HL-60 (cell line): ENCODE results near the gene NDUFAF8.

ENCODE experiments used
- DNase-seq, 2 experiments: peaks; one replicate each; pipeline ENCODE4 v3.0.0-alpha.2; 2010 to 2020; ENCODE audit warnings: low read depth in 1 of 2, low spot score in 1 of 2
- H3K27ac ChIP-seq: fragments of 250-450 bp; sonication (Bioruptor Pico); replicated peaks from 2 replicates; pipeline ENCODE4 v1.5.1; 2020; ENCODE audit warnings: mild to moderate bottlenecking, moderate library complexity
- H3K27me3 ChIP-seq: fragments of 250-450 bp; sonication (Bioruptor Pico); 2 replicates; pipeline ENCODE4 v1.5.1; 2021; ENCODE audit warnings: mild to moderate bottlenecking, moderate library complexity; ENCODE audit not compliant: insufficient read depth, poor library complexity, severe bottlenecking
- H3K4me3 ChIP-seq: replicated peaks from 2 replicates; pipeline ENCODE4 v1.5.1; 2011; ENCODE audit warnings: mild to moderate bottlenecking, control low read depth, low read length; ENCODE audit not compliant: insufficient read depth
- CTCF ChIP-seq: IDR thresholded peaks from one replicate; pipeline ENCODE4 v1.5.1; 2011; ENCODE audit warnings: low read length, control low read depth, inconsistent platforms; ENCODE audit not compliant: insufficient read depth
- GABPA ChIP-seq: IDR thresholded peaks from 2 replicates; pipeline ENCODE4 v1.6.1; 2012; ENCODE audit warnings: low read depth
- POLR2AphosphoS5 ChIP-seq: IDR thresholded peaks from 2 replicates; pipeline ENCODE4 v1.6.1; 2012; ENCODE audit warnings: low read depth
- REST ChIP-seq: IDR thresholded peaks from 2 replicates; pipeline ENCODE4 v1.6.1; 2012; ENCODE audit warnings: low read depth; ENCODE audit not compliant: insufficient replicate concordance
- SPI1 ChIP-seq: IDR thresholded peaks from 2 replicates; pipeline ENCODE4 v1.6.1; 2012; ENCODE audit warnings: low read depth, mild to moderate bottlenecking, borderline replicate concordance

NDUFAF8 gene

GRCh38 chr17:81276781-81277180 is 37.7 kb downstream of the NDUFAF8 start:
- Histone ChIP-seq H3K27ac (no peak overlapping the region), H3K27me3 (no peaks in the 10 kb centered on the region), H3K4me3 (no peak overlapping the region)
- no peak for DNase-seq
- TF ChIP-seq CTCF (no peak), REST (no peak), POLR2AphosphoS5 (no peak), SPI1 (no peak), GABPA (no peak)

- no peaks in the 10 kb centered on the region for H3K27me3 ChIP-seq
- H3K27ac ChIP-seq, result no peak overlapping the region
- no peak overlapping the region for H3K4me3 ChIP-seq
- no peak for DNase-seq
- TF ChIP-seq GABPA, result no peak
- TF ChIP-seq CTCF, result no peak
- TF ChIP-seq SPI1, result no peak
- no peak for TF ChIP-seq REST
- TF ChIP-seq POLR2AphosphoS5, result no peak
Measured at GRCh38 chr17:81277421-81277820, 38.3 kb downstream of the NDUFAF8 start.

GRCh38 chr17:81277946-81278693 is 39.0 kb downstream of the NDUFAF8 start:
- H3K27me3 ChIP-seq, result no peaks in the 10 kb centered on the region
- H3K4me3 ChIP-seq, result no peak overlapping the region
- TF ChIP-seq SPI1 (no peak), GABPA (no peak), REST (no peak), CTCF (no peak), POLR2AphosphoS5 (no peak)
- DNase-seq, result no peak
- H3K27ac ChIP-seq, result no peak overlapping the region
